CD4-positive, alpha-beta T cell (primary cell): ENCODE results near the gene CTTNBP2. TPM values are rescaled to one million over a fixed set of nuclear protein-coding genes. Genes with fewer than 3 reads are reported as not detected.

Experiments used
- ATAC-seq: fragments of 200-7000 bp; cut with Tn5 transposase; one replicate; pipeline ENCODE4 v1.10.0; 2022; ENCODE audit warnings: mild to moderate bottlenecking; ENCODE audit not compliant: poor library complexity
- CTCF ChIA-PET: fragments of 350-600 bp; sonication (Branson Sonifier 250); formaldehyde crosslinking; loops from one replicate; lab custom pipeline; 2021; ENCODE audit warnings: antibody characterized with exemption, inconsistent platforms; lab: Charles Lee
- POLR2A ChIA-PET: fragments of 350-600 bp; sonication (Branson Sonifier 250); formaldehyde crosslinking; loops from one replicate; lab custom pipeline; 2021; ENCODE audit warnings: antibody characterized with exemption, inconsistent platforms; lab: Charles Lee
- DNase-seq, 14 experiments: peaks; one replicate each; pipeline ENCODE4 v3.0.0-alpha.2; 2013 to 2020; ENCODE audit warnings: mixed read lengths in 2 of 14
- H3K27ac ChIP-seq, 2 donors: one replicate each; pipeline versions ENCODE4 v1.5.1 to v1.7.0; 2013; ENCODE audit warnings: low read length in 2 of 2, low read depth in 1 of 2, mild to moderate bottlenecking in 1 of 2
- H3K27me3 ChIP-seq, 2 experiments: 1 replicate in 1 of 2; 2 replicates in 1 of 2; pipeline versions ENCODE4 v1.6.1 to v1.7.0; 2013; ENCODE audit warnings: low read length in 2 of 2, control low read depth in 1 of 2, mild to moderate bottlenecking in 1 of 2, moderate library complexity in 1 of 2; ENCODE audit not compliant: insufficient read depth in 2 of 2, control insufficient read depth in 1 of 2
- H3K36me3 ChIP-seq: one replicate; pipeline ENCODE4 v1.6.1; 2013; ENCODE audit warnings: low read length, control low read depth; ENCODE audit not compliant: insufficient read depth
- H3K4me1 ChIP-seq: one replicate; pipeline ENCODE4 v1.6.1; 2013; ENCODE audit warnings: low read length, control low read depth; ENCODE audit not compliant: insufficient read depth
- H3K4me3 ChIP-seq: one replicate; pipeline ENCODE4 v1.5.1; 2013; ENCODE audit warnings: mild to moderate bottlenecking, low read length, moderate library complexity
- H3K9me3 ChIP-seq, 2 experiments: 1 replicate in 1 of 2; 2 replicates in 1 of 2; pipeline versions ENCODE4 v1.6.1 to v1.7.0; 2013; ENCODE audit warnings: low read length in 2 of 2, mild to moderate bottlenecking in 2 of 2, control low read depth in 1 of 2, moderate library complexity in 1 of 2; ENCODE audit not compliant: control insufficient read depth in 1 of 2, insufficient read depth in 1 of 2
- H3K27ac Mint-ChIP-seq: one replicate; pipeline ENCODE4 v1.8.0; 2020; ENCODE audit warnings: mixed read lengths
- H3K27me3 Mint-ChIP-seq: one replicate; pipeline ENCODE4 v1.8.0; 2021; ENCODE audit warnings: mixed read lengths
- H3K36me3 Mint-ChIP-seq: one replicate; pipeline ENCODE4 v1.8.0; 2021; ENCODE audit warnings: low read depth, mixed read lengths
- H3K4me1 Mint-ChIP-seq: one replicate; pipeline ENCODE4 v1.8.0; 2021; ENCODE audit warnings: low read depth, mixed read lengths
- H3K4me3 Mint-ChIP-seq: one replicate; pipeline ENCODE4 v1.8.0; 2020; ENCODE audit warnings: mild to moderate bottlenecking, mixed read lengths
- H3K9me3 Mint-ChIP-seq: one replicate; pipeline ENCODE4 v1.8.0; 2020; ENCODE audit warnings: mixed read lengths
- CTCF ChIP-seq: fragments of 200-600 bp; IDR thresholded peaks from one replicate; pipeline ENCODE4 v1.8.0; 2022; ENCODE audit warnings: antibody characterized with exemption, mild to moderate bottlenecking
- intact Hi-C, 2 experiments: fragments of 100-400 bp; cut with DNase I in 1 of 2; cut with micrococcal nuclease in 1 of 2; formaldehyde crosslinking; loops; one replicate each; pipeline versions ENCODE4 v1.15.1 to v1.9.0; 2023 to 2025; cut with DNase I, micrococcal nuclease
- total RNA-seq, 174 experiments: library from RNA in 2 of 174; stranded (reverse) in 2 of 174; gene quantifications; one replicate each; pipeline ENCODE4 v1.2.3 and lab custom pipeline; 2021 to 2026

Gene CTTNBP2
- total RNA-seq, 2 experiments from 2014 or later, result not detected

DNA sequence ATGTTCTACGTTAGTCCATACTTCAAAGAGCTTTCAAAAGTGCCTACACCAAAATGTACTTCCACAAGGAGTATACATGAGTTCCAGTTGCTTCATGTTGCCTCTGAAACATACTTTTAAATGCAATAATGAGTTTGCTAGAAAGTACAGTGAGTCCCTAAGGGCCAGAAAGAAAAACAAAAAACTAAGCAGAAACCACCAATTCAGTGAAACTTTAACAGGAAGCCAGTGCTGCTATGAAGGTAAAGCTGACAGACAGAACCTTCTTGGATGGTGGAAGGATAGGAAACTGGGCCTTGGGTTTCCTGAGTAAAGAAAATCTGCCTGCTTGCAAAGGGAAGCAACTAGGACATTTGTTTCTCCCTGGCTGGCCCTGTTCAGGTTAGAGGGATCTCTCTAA is 104.2 kb downstream of the CTTNBP2 start:
- TF ChIP-seq CTCF, result no peak
- Histone ChIP-seq H3K4me3 (no peak overlapping the region), H3K4me1 (no peaks in the 10 kb centered on the region), H3K9me3 (no peaks in the 10 kb centered on the region), H3K27ac (no peak overlapping the region), H3K27me3 (no peaks in the 10 kb centered on the region), H3K36me3 (no peaks in the 10 kb centered on the region)
- CTCF ChIA-PET, result no interaction called here
- H3K4me1 Mint-ChIP-seq, result no peaks in the 10 kb centered on the region
- H3K27ac Mint-ChIP-seq, result no peak overlapping the region
- intact Hi-C loops, result no loop called here
- no peak overlapping the region for H3K4me3 Mint-ChIP-seq
- peaks cover 16% of the 10 kb centered on the region for H3K27me3 Mint-ChIP-seq
- POLR2A ChIA-PET, result no interaction called here
- H3K36me3 Mint-ChIP-seq, result no peaks in the 10 kb centered on the region
- ATAC-seq (no peak), DNase-seq (no peak)
- H3K9me3 Mint-ChIP-seq, result peaks cover under 1% of the 10 kb centered on the region

DNA sequence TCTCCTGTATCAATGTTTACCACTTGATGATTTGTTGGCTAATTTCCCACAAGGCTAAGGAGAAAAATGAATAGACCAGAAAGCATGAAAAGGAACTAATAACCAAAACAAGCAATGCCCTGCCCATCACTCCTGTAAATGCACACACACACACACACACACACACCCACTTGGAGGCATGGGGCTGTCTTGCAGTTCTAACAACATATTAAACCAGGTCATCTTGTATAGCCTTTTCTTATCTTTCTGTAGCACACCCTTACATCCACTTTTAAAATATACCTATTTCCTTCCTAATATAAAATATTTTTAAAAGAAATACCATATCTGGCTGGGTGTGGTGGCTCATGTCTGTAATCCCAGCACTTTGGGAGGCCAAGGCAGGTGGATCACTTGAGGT is 105.3 kb downstream of the CTTNBP2 start:
- DNase-seq (no peak), ATAC-seq (no peak)
- Histone ChIP-seq H3K4me3 (no peak overlapping the region), H3K27me3 (no peaks in the 10 kb centered on the region), H3K27ac (no peak overlapping the region), H3K9me3 (no peaks in the 10 kb centered on the region), H3K4me1 (no peaks in the 10 kb centered on the region), H3K36me3 (no peaks in the 10 kb centered on the region)
- Mint-ChIP-seq H3K4me1 (no peaks in the 10 kb centered on the region), H3K27me3 (peaks cover 18% of the 10 kb centered on the region), H3K4me3 (no peak overlapping the region), H3K27ac (no peak overlapping the region), H3K36me3 (no peaks in the 10 kb centered on the region), H3K9me3 (peaks cover 3% of the 10 kb centered on the region)
- intact Hi-C loops, result no loop called here
- POLR2A ChIA-PET, result no interaction called here
- CTCF ChIA-PET, result no interaction called here
- no peak for TF ChIP-seq CTCF

GRCh38 chr7:117766913-117767312 is 106.3 kb downstream of the CTTNBP2 start:
- Histone ChIP-seq H3K27me3 (no peaks in the 10 kb centered on the region), H3K27ac (no peak overlapping the region), H3K4me3 (no peak overlapping the region), H3K4me1 (no peaks in the 10 kb centered on the region), H3K9me3 (no peaks in the 10 kb centered on the region), H3K36me3 (no peaks in the 10 kb centered on the region)
- H3K36me3 Mint-ChIP-seq, result no peaks in the 10 kb centered on the region
- no peaks in the 10 kb centered on the region for H3K4me1 Mint-ChIP-seq
- peaks cover 18% of the 10 kb centered on the region for H3K27me3 Mint-ChIP-seq
- peaks cover 3% of the 10 kb centered on the region for H3K9me3 Mint-ChIP-seq
- ATAC-seq (no peak), DNase-seq (no peak)
- intact Hi-C loops, result no loop called here
- TF ChIP-seq CTCF, result no peak
- no peak overlapping the region for H3K4me3 Mint-ChIP-seq
- ChIA-PET CTCF (no interaction called here), POLR2A (no interaction called here)
- no peak overlapping the region for H3K27ac Mint-ChIP-seq
